ENCODE measurements around the gene ZFHX3. TPM values are rescaled to one million over a fixed set of nuclear protein-coding genes. Genes with fewer than 3 reads are reported as not detected.

Gene ZFHX3
- total and polyA plus RNA-seq, 2 donors (not counting 3 experiments of a cell fraction or from before 2014, with no cell fraction given): 3.7 to 18.8 TPM

DNA sequence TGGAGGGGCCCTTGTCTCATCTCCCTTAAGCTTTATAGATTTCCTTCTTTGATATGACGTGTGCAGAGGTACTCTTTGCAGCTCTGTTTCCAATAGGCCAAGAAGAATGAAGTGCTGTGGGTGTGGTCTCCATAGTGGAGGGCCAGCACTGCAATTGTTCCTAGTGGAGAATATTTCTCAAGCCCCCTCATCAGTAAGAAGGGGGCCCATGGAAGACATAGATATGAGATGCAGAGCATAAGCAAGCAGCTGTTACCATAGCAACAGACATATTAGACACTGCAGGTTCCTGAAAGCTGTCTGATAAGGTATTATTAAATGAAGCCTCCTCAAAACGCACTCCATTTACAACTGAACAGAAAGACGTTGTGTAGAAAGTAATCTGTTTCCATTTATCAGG lies 240.7 kb downstream of the ZFHX3 start:
- Histone ChIP-seq H4K20me1 (replicated peaks; ENCODE audit: control insufficient read depth, extremely low read depth, insufficient read depth, low read length) (no peaks in the 10 kb centered on the region), H3K9ac (replicated peaks; ENCODE audit: extremely low read depth, insufficient read depth, low read length) (no peak overlapping the region), H3K36me3 (ENCODE audit: control insufficient read depth in 2 of 2, extremely low read depth in 1 of 2, insufficient read depth in 2 of 2, low read length in 2 of 2) (peaks cover 0 to 8% of the 10 kb centered on the region in 2 experiments), H3K27ac (ENCODE audit: insufficient read depth, low read depth, low read length) (no peak overlapping the region), H3K79me2 (ENCODE audit: control insufficient read depth, insufficient read depth, low read length) (no peaks in the 10 kb centered on the region), H3K4me3 (replicated peaks in 1 of 3; ENCODE audit: insufficient read depth in 1 of 3, low read depth in 1 of 3, low read length in 3 of 3) (no peak overlapping the region), H3K9me1 (replicated peaks; ENCODE audit: control insufficient read depth, extremely low read depth, insufficient read depth, low read length) (no peaks in the 10 kb centered on the region), H3K27me3 (ENCODE audit: control insufficient read depth in 2 of 2, insufficient read depth in 2 of 2, low read length in 2 of 2) (no peaks in the 10 kb centered on the region), H3K9me3 (replicated peaks; ENCODE audit: control insufficient read depth, insufficient read depth, low read length) (no peaks in the 10 kb centered on the region), H3K4me2 (ENCODE audit: insufficient read depth, low read length) (no peak overlapping the region), H2AFZ (ENCODE audit: low read depth, low read length) (no peak overlapping the region), H3K4me1 (ENCODE audit: control insufficient read depth, extremely low read depth, insufficient read depth, low read length) (no peaks in the 10 kb centered on the region)
- dilution Hi-C loops (cut with MboI; ENCODE audit: extremely low pct_ligation_motif_present, low sequenced_read_pairs) (no loop called here), intact Hi-C loops (cut with micrococcal nuclease) (no loop called here)
- no TSS peak for BruUV-seq (replicated peaks)
- TF ChIP-seq FOS (IDR thresholded peaks at IDR 0.05; ENCODE audit: borderline replicate concordance, insufficient read depth, low read length) (no peak), EZH2 (IDR thresholded peaks at IDR 0.05; ENCODE audit: borderline replicate concordance, low read depth, low read length, severe bottlenecking) (no peak), POLR2AphosphoS5 (IDR thresholded peaks at IDR 0.05; ENCODE audit: insufficient read depth, low read depth, low read length) (no peak), JUN (IDR thresholded peaks at IDR 0.05; ENCODE audit: borderline replicate concordance, insufficient read depth, insufficient read length, low read depth) (no peak), POLR2A (IDR thresholded peaks at IDR 0.05; ENCODE audit: low read depth, low read length) (no peak), GATA2 (IDR thresholded peaks at IDR 0.05; ENCODE audit: insufficient read depth, insufficient read length, low read depth, low read length) (no peak), MYC (IDR thresholded peaks at IDR 0.05; ENCODE audit: low read depth, low read length) (no peak)
- TF ChIP-seq, protein P1, sequence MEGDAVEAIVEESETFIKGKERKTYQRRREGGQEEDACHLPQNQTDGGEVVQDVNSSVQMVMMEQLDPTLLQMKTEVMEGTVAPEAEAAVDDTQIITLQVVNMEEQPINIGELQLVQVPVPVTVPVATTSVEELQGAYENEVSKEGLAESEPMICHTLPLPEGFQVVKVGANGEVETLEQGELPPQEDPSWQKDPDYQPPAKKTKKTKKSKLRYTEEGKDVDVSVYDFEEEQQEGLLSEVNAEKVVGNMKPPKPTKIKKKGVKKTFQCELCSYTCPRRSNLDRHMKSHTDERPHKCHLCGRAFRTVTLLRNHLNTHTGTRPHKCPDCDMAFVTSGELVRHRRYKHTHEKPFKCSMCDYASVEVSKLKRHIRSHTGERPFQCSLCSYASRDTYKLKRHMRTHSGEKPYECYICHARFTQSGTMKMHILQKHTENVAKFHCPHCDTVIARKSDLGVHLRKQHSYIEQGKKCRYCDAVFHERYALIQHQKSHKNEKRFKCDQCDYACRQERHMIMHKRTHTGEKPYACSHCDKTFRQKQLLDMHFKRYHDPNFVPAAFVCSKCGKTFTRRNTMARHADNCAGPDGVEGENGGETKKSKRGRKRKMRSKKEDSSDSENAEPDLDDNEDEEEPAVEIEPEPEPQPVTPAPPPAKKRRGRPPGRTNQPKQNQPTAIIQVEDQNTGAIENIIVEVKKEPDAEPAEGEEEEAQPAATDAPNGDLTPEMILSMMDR (IDR thresholded peaks at IDR 0.05; ENCODE audit: extremely low read depth in 1 of 2, insufficient read depth in 1 of 2, low read depth in 1 of 2, low read length in 2 of 2): no peak
- TF ChIP-seq, protein P2, sequence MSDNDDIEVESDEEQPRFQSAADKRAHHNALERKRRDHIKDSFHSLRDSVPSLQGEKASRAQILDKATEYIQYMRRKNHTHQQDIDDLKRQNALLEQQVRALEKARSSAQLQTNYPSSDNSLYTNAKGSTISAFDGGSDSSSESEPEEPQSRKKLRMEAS (IDR thresholded peaks at IDR 0.05; ENCODE audit: insufficient read depth, insufficient read length): no peak
- DNase-seq (ENCODE audit: low read depth, low spot score): no peak
- no peak for FAIRE-seq
- ChIA-PET CTCF (interaction anchor here (2.4 kb wide), 1 partner anchor 26 kb away, joined by 11 read pairs; no protein-coding TSS in a partner anchor), POLR2A (no interaction called here)

Measured in endothelial cell of umbilical vein (primary cell).